GM12873 (cell line): Measurements from ENCODE around the gene MAST2.

Experiments used
- CTCF ChIP-seq: IDR thresholded peaks from 2 replicates; pipeline ENCODE4 v1.5.1; 2012; ENCODE audit warnings: low read depth, mild to moderate bottlenecking, moderate library complexity, low read length, control low read depth; ENCODE audit not compliant: insufficient read depth; ENCODE audit errors: missing control alignments

Gene MAST2

GRCh38 chr1:45815667-45816458 lies 12.5 kb downstream of the MAST2 start:
- TF ChIP-seq CTCF, result no peak

GRCh38 chr1:45820173-45820572 lies 16.8 kb downstream of the MAST2 start:
- TF ChIP-seq CTCF, result no peak

- TF ChIP-seq CTCF, result no peak
These were observed 17.4 kb downstream of the MAST2 start for GRCh38 chr1:45820788-45821187.

GRCh38 chr1:45822644-45823043 lies 19.2 kb downstream of the MAST2 start:
- TF ChIP-seq CTCF, result no peak

GRCh38 chr1:45824607-45825006 lies 21.2 kb downstream of the MAST2 start:
- TF ChIP-seq CTCF, result no peak

- TF ChIP-seq CTCF, result no peak
These were observed 23.8 kb downstream of the MAST2 start for GRCh38 chr1:45827256-45827655.

- no peak for TF ChIP-seq CTCF
These were observed 25.4 kb downstream of the MAST2 start for GRCh38 chr1:45828841-45829240.

- no peak for TF ChIP-seq CTCF
These were observed 29.9 kb downstream of the MAST2 start for GRCh38 chr1:45833361-45833760.
